ENCODE results near the gene FAM184A.

GRCh38 chr6:119052987-119053386 lies 25.5 kb downstream of the FAM184A start:
- TF ChIP-seq CTCF (IDR thresholded peaks at IDR 0.05): no peak
- TF ChIP-seq ATF2 (CRISPR knock-in tag; IDR thresholded peaks at IDR 0.05; ENCODE audit: borderline replicate concordance, low read depth): no peak
- no peak for TF ChIP-seq SP1 (CRISPR knock-in tag; conservative IDR thresholded peaks at IDR 0.05)
- no peak for TF ChIP-seq MXD4 (CRISPR knock-in tag; IDR thresholded peaks at IDR 0.05; ENCODE audit: borderline replicate concordance)
- TF ChIP-seq TCF7 (CRISPR knock-in tag; IDR thresholded peaks at IDR 0.05; ENCODE audit: low read depth): no peak
- TF ChIP-seq ZNF532 (CRISPR knock-in tag; IDR thresholded peaks at IDR 0.05; ENCODE audit: borderline replicate concordance): no peak
- no peak for TF ChIP-seq AFF4 (CRISPR knock-in tag; IDR thresholded peaks at IDR 0.05; ENCODE audit: borderline replicate concordance)
- TF ChIP-seq ZNF425 (CRISPR knock-in tag; conservative IDR thresholded peaks at IDR 0.05): no peak

All from WTC11 (cell line).